Liver (tissue), 3 donors: ENCODE measurements around the gene GDPD5.

Experiments used
- EGR1 ChIP-seq, 2 donors: IDR thresholded peaks; 2 replicates each; pipeline ENCODE4 v1.6.1; 2016 to 2018; ENCODE audit warnings: antibody characterized with exemption in 2 of 2, low read depth in 2 of 2
- GABPA ChIP-seq, 2 donors: IDR thresholded peaks in 1 of 2; conservative IDR thresholded peaks in 1 of 2; 2 replicates each; pipeline ENCODE4 v1.6.1; 2016; ENCODE audit warnings: antibody characterized with exemption in 2 of 2, mild to moderate bottlenecking in 1 of 2, moderate library complexity in 1 of 2
- HNF4G ChIP-seq: IDR thresholded peaks from 2 replicates; pipeline ENCODE4 v1.6.1; 2016; ENCODE audit warnings: antibody characterized with exemption
- JUND ChIP-seq, 2 donors: IDR thresholded peaks; 2 replicates each; pipeline ENCODE4 v1.6.1; 2016; ENCODE audit warnings: antibody characterized with exemption in 2 of 2
- RAD21 ChIP-seq, 2 donors: IDR thresholded peaks; 2 replicates each; pipeline ENCODE4 v1.6.1; 2016; ENCODE audit warnings: antibody characterized with exemption in 2 of 2, mild to moderate bottlenecking in 2 of 2
- RXRA ChIP-seq, 2 donors: IDR thresholded peaks; 2 replicates each; pipeline ENCODE4 v1.6.1; 2017 to 2018; ENCODE audit warnings: antibody characterized with exemption in 2 of 2, mild to moderate bottlenecking in 1 of 2
- SP1 ChIP-seq: IDR thresholded peaks from 2 replicates; pipeline ENCODE4 v1.6.1; 2018; ENCODE audit warnings: antibody characterized with exemption, mild to moderate bottlenecking
- TAF1 ChIP-seq: conservative IDR thresholded peaks from 2 replicates; pipeline ENCODE4 v1.6.1; 2016; ENCODE audit warnings: antibody characterized with exemption, mild to moderate bottlenecking
- TF ChIP-seq, protein P1 (sequence below): fragments of 150-350 bp; IDR thresholded peaks from 2 replicates; pipeline ENCODE4 v1.5.1; 2017; ENCODE audit warnings: improper control_type of control experiment, low read depth, low read length; ENCODE audit not compliant: missing input control
- TF ChIP-seq, protein P2 (sequence below): IDR thresholded peaks from 2 replicates; pipeline ENCODE4 v1.6.1; 2016; ENCODE audit warnings: antibody characterized with exemption
- TF ChIP-seq, protein P3 (sequence below): IDR thresholded peaks from 2 replicates; pipeline ENCODE4 v1.6.1; 2016; ENCODE audit warnings: antibody characterized with exemption
- TF ChIP-seq, protein P4 (sequence below): IDR thresholded peaks from 2 replicates; pipeline ENCODE4 v1.6.1; 2016; ENCODE audit warnings: antibody characterized with exemption, mild to moderate bottlenecking
- TF ChIP-seq, protein P5 (sequence below): IDR thresholded peaks from 2 replicates; pipeline ENCODE4 v1.6.1; 2016; ENCODE audit warnings: antibody characterized with exemption
- donor health status: healthy.
- donor health status: healthy.

DNA sequence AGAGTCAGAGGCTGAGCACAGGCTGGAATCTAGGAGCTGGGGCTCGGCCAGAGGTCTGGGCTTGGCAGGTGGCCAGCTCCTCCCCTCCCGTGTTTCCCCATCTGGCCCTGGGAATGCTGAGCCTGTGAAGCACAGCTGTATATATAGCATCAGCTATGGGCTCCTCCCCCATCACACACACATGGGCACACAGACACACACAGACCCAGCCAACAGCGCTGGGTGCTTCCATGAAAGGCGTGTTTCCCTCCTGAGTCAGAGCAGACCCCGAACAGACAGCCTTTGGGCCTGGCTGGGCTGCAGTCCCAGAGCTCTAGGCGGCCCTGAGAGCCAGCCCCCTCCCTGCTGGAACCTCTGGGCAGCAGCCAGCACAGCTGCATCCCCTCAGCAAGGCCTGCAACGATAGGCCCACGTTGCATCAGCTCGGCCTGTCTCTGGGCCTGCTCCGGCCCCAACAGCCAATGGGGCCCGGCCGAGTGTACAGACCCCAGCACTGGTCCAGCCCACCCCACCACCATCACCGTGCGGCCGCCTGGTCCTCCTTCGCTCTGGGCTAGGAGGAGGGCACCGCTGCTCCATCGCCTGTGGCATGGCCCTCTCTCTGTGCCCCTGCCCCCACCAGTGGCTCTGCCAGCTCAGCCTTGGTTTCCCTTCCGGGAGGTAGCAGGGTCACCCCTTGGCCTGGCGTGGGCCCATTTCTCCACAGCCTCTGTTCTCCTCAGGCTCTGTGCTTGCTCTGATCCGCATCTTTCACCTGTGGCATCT is 28.7 kb upstream of the GDPD5 start:
- TF ChIP-seq JUND (IDR thresholded peaks at IDR 0.05) (no peak), TAF1 (no peak), RAD21 (IDR thresholded peaks at IDR 0.05) (no peak), HNF4G (no peak), GABPA (IDR thresholded peaks at IDR 0.05 in 1 of 2, conservative IDR thresholded peaks at IDR 0.05 in 1 of 2) (no peak), RXRA (IDR thresholded peaks at IDR 0.05) (no peak), SP1 (peak; percentile 49), EGR1 (IDR thresholded peaks at IDR 0.05; ENCODE audit: low read depth in 2 of 2) (no peak)
- TF ChIP-seq, protein P1, sequence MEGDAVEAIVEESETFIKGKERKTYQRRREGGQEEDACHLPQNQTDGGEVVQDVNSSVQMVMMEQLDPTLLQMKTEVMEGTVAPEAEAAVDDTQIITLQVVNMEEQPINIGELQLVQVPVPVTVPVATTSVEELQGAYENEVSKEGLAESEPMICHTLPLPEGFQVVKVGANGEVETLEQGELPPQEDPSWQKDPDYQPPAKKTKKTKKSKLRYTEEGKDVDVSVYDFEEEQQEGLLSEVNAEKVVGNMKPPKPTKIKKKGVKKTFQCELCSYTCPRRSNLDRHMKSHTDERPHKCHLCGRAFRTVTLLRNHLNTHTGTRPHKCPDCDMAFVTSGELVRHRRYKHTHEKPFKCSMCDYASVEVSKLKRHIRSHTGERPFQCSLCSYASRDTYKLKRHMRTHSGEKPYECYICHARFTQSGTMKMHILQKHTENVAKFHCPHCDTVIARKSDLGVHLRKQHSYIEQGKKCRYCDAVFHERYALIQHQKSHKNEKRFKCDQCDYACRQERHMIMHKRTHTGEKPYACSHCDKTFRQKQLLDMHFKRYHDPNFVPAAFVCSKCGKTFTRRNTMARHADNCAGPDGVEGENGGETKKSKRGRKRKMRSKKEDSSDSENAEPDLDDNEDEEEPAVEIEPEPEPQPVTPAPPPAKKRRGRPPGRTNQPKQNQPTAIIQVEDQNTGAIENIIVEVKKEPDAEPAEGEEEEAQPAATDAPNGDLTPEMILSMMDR, result no peak
- TF ChIP-seq, protein P2, sequence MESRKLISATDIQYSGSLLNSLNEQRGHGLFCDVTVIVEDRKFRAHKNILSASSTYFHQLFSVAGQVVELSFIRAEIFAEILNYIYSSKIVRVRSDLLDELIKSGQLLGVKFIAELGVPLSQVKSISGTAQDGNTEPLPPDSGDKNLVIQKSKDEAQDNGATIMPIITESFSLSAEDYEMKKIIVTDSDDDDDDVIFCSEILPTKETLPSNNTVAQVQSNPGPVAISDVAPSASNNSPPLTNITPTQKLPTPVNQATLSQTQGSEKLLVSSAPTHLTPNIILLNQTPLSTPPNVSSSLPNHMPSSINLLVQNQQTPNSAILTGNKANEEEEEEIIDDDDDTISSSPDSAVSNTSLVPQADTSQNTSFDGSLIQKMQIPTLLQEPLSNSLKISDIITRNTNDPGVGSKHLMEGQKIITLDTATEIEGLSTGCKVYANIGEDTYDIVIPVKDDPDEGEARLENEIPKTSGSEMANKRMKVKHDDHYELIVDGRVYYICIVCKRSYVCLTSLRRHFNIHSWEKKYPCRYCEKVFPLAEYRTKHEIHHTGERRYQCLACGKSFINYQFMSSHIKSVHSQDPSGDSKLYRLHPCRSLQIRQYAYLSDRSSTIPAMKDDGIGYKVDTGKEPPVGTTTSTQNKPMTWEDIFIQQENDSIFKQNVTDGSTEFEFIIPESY, result no peak
- TF ChIP-seq, protein P3, sequence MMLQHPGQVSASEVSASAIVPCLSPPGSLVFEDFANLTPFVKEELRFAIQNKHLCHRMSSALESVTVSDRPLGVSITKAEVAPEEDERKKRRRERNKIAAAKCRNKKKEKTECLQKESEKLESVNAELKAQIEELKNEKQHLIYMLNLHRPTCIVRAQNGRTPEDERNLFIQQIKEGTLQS, result no peak
- TF ChIP-seq, protein P4, sequence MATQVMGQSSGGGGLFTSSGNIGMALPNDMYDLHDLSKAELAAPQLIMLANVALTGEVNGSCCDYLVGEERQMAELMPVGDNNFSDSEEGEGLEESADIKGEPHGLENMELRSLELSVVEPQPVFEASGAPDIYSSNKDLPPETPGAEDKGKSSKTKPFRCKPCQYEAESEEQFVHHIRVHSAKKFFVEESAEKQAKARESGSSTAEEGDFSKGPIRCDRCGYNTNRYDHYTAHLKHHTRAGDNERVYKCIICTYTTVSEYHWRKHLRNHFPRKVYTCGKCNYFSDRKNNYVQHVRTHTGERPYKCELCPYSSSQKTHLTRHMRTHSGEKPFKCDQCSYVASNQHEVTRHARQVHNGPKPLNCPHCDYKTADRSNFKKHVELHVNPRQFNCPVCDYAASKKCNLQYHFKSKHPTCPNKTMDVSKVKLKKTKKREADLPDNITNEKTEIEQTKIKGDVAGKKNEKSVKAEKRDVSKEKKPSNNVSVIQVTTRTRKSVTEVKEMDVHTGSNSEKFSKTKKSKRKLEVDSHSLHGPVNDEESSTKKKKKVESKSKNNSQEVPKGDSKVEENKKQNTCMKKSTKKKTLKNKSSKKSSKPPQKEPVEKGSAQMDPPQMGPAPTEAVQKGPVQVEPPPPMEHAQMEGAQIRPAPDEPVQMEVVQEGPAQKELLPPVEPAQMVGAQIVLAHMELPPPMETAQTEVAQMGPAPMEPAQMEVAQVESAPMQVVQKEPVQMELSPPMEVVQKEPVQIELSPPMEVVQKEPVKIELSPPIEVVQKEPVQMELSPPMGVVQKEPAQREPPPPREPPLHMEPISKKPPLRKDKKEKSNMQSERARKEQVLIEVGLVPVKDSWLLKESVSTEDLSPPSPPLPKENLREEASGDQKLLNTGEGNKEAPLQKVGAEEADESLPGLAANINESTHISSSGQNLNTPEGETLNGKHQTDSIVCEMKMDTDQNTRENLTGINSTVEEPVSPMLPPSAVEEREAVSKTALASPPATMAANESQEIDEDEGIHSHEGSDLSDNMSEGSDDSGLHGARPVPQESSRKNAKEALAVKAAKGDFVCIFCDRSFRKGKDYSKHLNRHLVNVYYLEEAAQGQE, result no peak
- TF ChIP-seq, protein P5, sequence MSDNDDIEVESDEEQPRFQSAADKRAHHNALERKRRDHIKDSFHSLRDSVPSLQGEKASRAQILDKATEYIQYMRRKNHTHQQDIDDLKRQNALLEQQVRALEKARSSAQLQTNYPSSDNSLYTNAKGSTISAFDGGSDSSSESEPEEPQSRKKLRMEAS, result no peak
